GM12878 (cell line): ENCODE measurements around the gene FFAR3.

Source experiments
- EZH2 ChIP-seq: IDR thresholded peaks from 2 replicates; pipeline ENCODE4 v1.6.1; 2012; ENCODE audit warnings: low read depth, mild to moderate bottlenecking, control low read depth, inconsistent platforms, low read length, borderline replicate concordance; ENCODE audit not compliant: control insufficient read depth
- PML ChIP-seq: IDR thresholded peaks from 2 replicates; pipeline ENCODE4 v1.6.1; 2012; ENCODE audit warnings: low read length, inconsistent platforms
- TAF1 ChIP-seq: IDR thresholded peaks from 2 replicates; pipeline ENCODE4 v1.6.1; 2011; ENCODE audit warnings: mild to moderate bottlenecking, low read depth, low read length, borderline replicate concordance

DNA sequence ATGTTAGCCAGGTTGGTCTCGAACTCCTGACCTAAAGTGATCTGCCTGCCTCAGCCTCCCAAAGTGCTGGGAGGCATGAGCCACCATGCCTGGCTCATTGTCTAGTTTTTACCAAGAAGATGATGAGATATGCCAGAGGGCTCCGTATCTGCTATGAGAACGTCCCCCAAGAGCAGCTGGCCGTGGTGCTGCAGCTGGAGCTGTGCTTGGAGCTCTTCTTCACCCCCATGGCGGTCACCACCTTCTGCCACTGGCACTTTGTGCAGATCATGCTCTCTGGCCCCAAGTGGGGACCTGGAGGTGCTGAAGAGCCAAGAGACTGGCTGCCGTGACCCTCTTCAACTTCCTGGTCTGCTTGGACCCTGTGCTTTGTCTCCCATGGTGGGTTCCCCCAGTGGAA is 49.4 kb downstream of the FFAR3 start:
- TF ChIP-seq PML (no peak), TAF1 (no peak), EZH2 (no peak)
